GM21360 (cell line): ENCODE data around the gene ACO2.
A peak's percentile ranks its signal among the peaks of the same experiment; 100 is the strongest.
"Not testable (repeated sequence)": the region's sequence is repeated elsewhere in the genome, so short reads cannot be mapped to it uniquely, and the experiment has no call there.

Experiments
- ATAC-seq: cut with Tn5 transposase; IDR thresholded peaks from one replicate; pipeline ENCODE4 v1.9.1; 2021; ENCODE audit warnings: mild to moderate bottlenecking, moderate library complexity; ENCODE audit not compliant: unreplicated experiment

The ACO2 gene

GRCh38 chr22:41468381-41469217, at the start of gene ACO2, which contains the start of gene PHF5A:
Gene ACO2 (plus strand): TSS chr22:41469117. CDS start chr22:41469147, 30 bp downstream.
Gene PHF5A (minus strand): TSS chr22:41468692. CDS start chr22:41468653, 39 bp downstream.
- peak; percentile 81 for ATAC-seq

GRCh38 chr22:41425660-41426365, 43.1 kb upstream of the ACO2 start:
- ATAC-seq: no peak

GRCh38 chr22:41429232-41429950, 39.5 kb upstream of the ACO2 start:
- ATAC-seq: no peak

GRCh38 chr22:41429951-41430332, 39.0 kb upstream of the ACO2 start:
- ATAC-seq: no peak

- ATAC-seq: no peak
Measured at GRCh38 chr22:41431656-41432055, 37.3 kb upstream of the ACO2 start.

GRCh38 chr22:41433480-41433879, 35.4 kb upstream of the ACO2 start:
- ATAC-seq: not testable (repeated sequence)

- not testable (repeated sequence) for ATAC-seq
Measured at GRCh38 chr22:41434361-41435003, 34.4 kb upstream of the ACO2 start.

GRCh38 chr22:41435560-41435959, 33.4 kb upstream of the ACO2 start:
- ATAC-seq: no peak

GRCh38 chr22:41436322-41437113, 32.4 kb upstream of the ACO2 start:
- no peak for ATAC-seq

GRCh38 chr22:41437198-41437597, 31.7 kb upstream of the ACO2 start:
- no peak for ATAC-seq

GRCh38 chr22:41440511-41440910, 28.4 kb upstream of the ACO2 start:
- not testable (repeated sequence) for ATAC-seq

- no peak for ATAC-seq
Measured at GRCh38 chr22:41442240-41442792, 26.6 kb upstream of the ACO2 start.

- ATAC-seq: peak; percentile 32
Measured at GRCh38 chr22:41444360-41445128, 24.4 kb upstream of the ACO2 start.

- ATAC-seq: no peak
Measured at GRCh38 chr22:41445129-41446056, 23.5 kb upstream of the ACO2 start.

GRCh38 chr22:41446057-41446501, 22.8 kb upstream of the ACO2 start:
- no peak for ATAC-seq

GRCh38 chr22:41446639-41447434, 22.1 kb upstream of the ACO2 start, which contains the start of gene TOB2:
Gene TOB2 (minus strand): TSS chr22:41446801. CDS start chr22:41437345, 9,456 bp downstream.
- peak; percentile 42 for ATAC-seq
